Cardiac septum (tissue), 1 donor: ENCODE measurements around the gene FZD2. TPM values are rescaled to one million over a fixed set of nuclear protein-coding genes. Genes with fewer than 3 reads are reported as not detected.
"Not testable (repeated sequence)": the region's sequence is repeated elsewhere in the genome, so short reads cannot be mapped to it uniquely, and the experiment has no call there.

Source experiments
- DNase-seq: peaks from one replicate; pipeline ENCODE4 v3.0.0-alpha.2; 2020; ENCODE audit warnings: low spot score
- intact Hi-C: fragments of 100-400 bp; cut with DNase I; formaldehyde crosslinking; loops from one replicate; pipeline ENCODE4 v1.14.0; 2022
- total RNA-seq: library from RNA; stranded (reverse); fragmentation: NEBNext Ultra II Directional; extraction: Animal tissue kit (Norgen Biotek cat#: 25700); gene quantifications from one replicate; pipeline ENCODE4 v1.2.1, GENCODE V29; 2021
- donor health status: DM: no; HTN: no; CAD: no.

Gene FZD2
- total RNA-seq, 1 donor from 2014 or later = 5.7 TPM

- intact Hi-C loops = no loop called here
- DNase-seq = no peak
These were observed 11.9 kb downstream of the FZD2 start for GRCh38 chr17:44568945-44569858.

- intact Hi-C loops = no loop called here
These were observed 15.5 kb downstream of the FZD2 start for GRCh38 chr17:44572801-44573200.

GRCh38 chr17:44575403-44575802 lies 18.1 kb downstream of the FZD2 start:
- DNase-seq = no peak
- intact Hi-C loops = no loop called here

More at GRCh38 chr17:44572801-44573200, 15.5 kb downstream of the FZD2 start:
- no peak for DNase-seq

- DNase-seq = no peak
- intact Hi-C loops = no loop called here
These were observed 21.7 kb downstream of the FZD2 start for GRCh38 chr17:44578947-44579346.

GRCh38 chr17:44581868-44582267 lies 24.6 kb downstream of the FZD2 start:
- no peak for DNase-seq
- intact Hi-C loops = no loop called here

- intact Hi-C loops = no loop called here
- DNase-seq = no peak
These were observed 27.2 kb downstream of the FZD2 start for GRCh38 chr17:44584443-44584842.

- DNase-seq = no peak
- intact Hi-C loops = no loop called here
These were observed 28.0 kb downstream of the FZD2 start for GRCh38 chr17:44585315-44585714.

- intact Hi-C loops = no loop called here
- peak; percentile 80 for DNase-seq
These were observed 30.1 kb downstream of the FZD2 start for GRCh38 chr17:44587339-44587738.

GRCh38 chr17:44589316-44590071 lies 32.2 kb downstream of the FZD2 start:
- DNase-seq = no peak
- intact Hi-C loops = no loop called here

GRCh38 chr17:44590072-44590462 lies 32.8 kb downstream of the FZD2 start:
- intact Hi-C loops, DNase-seq: not testable (repeated sequence)

- intact Hi-C loops, DNase-seq: not testable (repeated sequence)
These were observed 33.5 kb downstream of the FZD2 start for GRCh38 chr17:44590762-44591161.

GRCh38 chr17:44591206-44591605 lies 33.9 kb downstream of the FZD2 start:
- intact Hi-C loops = no loop called here
- DNase-seq = no peak

- no peak for DNase-seq
These were observed 35.9 kb downstream of the FZD2 start for GRCh38 chr17:44593156-44593555.

GRCh38 chr17:44595216-44595775 lies 38.0 kb downstream of the FZD2 start:
- no peak for DNase-seq
- intact Hi-C loops = no loop called here

More at GRCh38 chr17:44593156-44593555, 35.9 kb downstream of the FZD2 start:
- intact Hi-C loops = no loop called here

- intact Hi-C loops = no loop called here
- no peak for DNase-seq
These were observed 41.0 kb downstream of the FZD2 start for GRCh38 chr17:44598329-44598728.

GRCh38 chr17:44598932-44599297 lies 41.6 kb downstream of the FZD2 start:
- intact Hi-C loops = no loop called here
- DNase-seq = no peak

GRCh38 chr17:44599298-44600175 lies 42.3 kb downstream of the FZD2 start:
- no peak for DNase-seq
- intact Hi-C loops = no loop called here

GRCh38 chr17:44601539-44601938 lies 44.3 kb downstream of the FZD2 start:
- intact Hi-C loops = no loop called here
- DNase-seq = no peak

- intact Hi-C loops = no loop called here
- no peak for DNase-seq
These were observed 44.7 kb downstream of the FZD2 start for GRCh38 chr17:44601973-44602372.
